ENCODE data around the gene NRCAM.
"Not testable (repeated sequence)": the region's sequence is repeated elsewhere in the genome, so short reads cannot be mapped to it uniquely, and the experiment has no call there.

Gene NRCAM

DNA sequence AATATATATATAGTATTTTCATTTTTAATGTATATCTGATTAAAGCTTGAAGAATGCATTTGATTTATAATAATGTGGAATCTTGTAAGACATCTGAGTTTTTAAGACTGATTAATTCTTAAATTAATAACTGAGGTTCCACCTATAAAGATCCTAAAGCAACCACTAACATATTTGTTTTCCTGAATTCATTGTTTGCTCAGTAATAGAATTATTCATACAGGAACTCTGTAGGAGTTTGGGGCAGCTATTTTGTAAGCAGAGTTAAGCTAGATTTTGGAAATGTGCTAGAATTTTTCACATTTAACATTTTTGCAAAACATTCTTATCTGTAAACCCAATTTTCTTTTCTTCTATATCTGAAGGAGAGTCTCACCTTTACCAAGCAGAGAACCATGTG lies 88.9 kb downstream of the NRCAM start:
- Histone ChIP-seq H3K4me1 (ENCODE audit: control insufficient read depth in 1 of 2, insufficient read depth in 2 of 2, low read length in 2 of 2) (no peaks in the 10 kb centered on the region), H3K9me3 (ENCODE audit: control insufficient read depth in 1 of 2, low read length in 2 of 2) (peaks cover 0 to 3% of the 10 kb centered on the region in 2 donors), H3K27ac (ENCODE audit: low read length) (no peak overlapping the region), H3K27me3 (ENCODE audit: low read depth, low read length) (no peaks in the 10 kb centered on the region), H3K36me3 (ENCODE audit: control insufficient read depth in 1 of 2, insufficient read depth in 2 of 2, low read length in 2 of 2) (no peaks in the 10 kb centered on the region), H3K4me3 (ENCODE audit: low read depth in 1 of 2, low read length in 2 of 2) (no peak overlapping the region)

DNA sequence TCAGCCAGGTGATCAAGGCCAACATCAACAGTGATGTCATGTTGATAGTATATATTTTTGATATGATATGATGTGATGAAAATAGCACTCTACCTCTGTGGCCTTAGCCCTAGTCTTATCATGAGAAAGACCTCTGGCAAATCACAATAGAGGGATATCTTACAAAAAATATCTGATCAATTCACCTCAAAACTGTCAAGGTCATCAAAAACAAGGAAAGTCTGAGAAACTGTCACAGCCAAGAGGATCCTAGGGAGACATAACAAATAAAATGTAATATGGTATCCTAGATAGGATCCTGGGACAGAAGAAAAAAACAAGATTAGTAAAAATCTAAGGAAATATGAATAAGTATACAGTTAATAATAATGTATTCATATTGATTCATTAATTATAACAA lies 92.6 kb downstream of the NRCAM start:
- Histone ChIP-seq H3K4me3 (ENCODE audit: low read depth in 1 of 2, low read length in 2 of 2) (no peak overlapping the region), H3K27me3 (ENCODE audit: low read depth, low read length) (no peaks in the 10 kb centered on the region), H3K27ac (ENCODE audit: low read length) (no peak overlapping the region), H3K4me1 (ENCODE audit: control insufficient read depth in 1 of 2, insufficient read depth in 2 of 2, low read length in 2 of 2) (no peaks in the 10 kb centered on the region), H3K36me3 (ENCODE audit: control insufficient read depth in 1 of 2, insufficient read depth in 2 of 2, low read length in 2 of 2) (no peaks in the 10 kb centered on the region), H3K9me3 (ENCODE audit: control insufficient read depth in 1 of 2, low read length in 2 of 2) (no peaks in the 10 kb centered on the region)

DNA sequence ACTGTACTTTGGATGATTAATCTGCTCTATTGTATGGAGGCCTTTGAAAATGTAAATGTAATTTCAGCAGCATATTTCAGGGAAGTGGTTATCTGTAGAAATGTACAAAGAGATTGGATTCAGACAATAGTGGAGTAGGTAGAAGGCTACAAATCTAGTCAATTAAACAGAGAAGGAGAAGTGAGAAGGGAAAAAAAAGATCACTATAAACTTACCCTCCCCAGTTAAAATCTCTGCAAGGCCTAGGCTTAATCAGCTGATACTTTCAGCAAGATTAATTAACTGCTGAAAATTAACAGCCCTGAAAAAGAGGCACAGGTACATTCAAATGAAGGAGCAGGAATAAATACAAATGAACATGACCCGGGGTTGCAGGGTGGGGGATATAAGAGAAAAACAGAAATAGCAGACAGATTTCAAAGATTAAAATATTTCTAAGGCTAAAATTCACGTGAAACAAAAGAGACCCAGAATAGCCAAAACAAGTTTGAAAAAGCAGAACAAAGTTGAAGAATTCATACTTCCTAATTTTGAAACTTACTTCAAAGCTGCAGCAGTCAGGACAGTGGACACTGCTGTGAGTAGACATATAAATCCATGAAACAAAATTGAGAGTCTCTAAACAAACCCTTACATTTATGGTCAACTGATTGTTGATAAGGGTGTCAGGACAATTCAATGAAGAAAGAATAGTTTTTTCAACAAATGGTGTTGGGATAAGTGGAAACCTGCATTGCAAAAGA lies 96.0 kb downstream of the NRCAM start:
- Histone ChIP-seq H3K36me3 (ENCODE audit: control insufficient read depth in 1 of 2, insufficient read depth in 2 of 2, low read length in 2 of 2) (no peaks in the 10 kb centered on the region), H3K27me3 (ENCODE audit: low read depth, low read length) (no peaks in the 10 kb centered on the region), H3K4me3 (ENCODE audit: low read depth in 1 of 2, low read length in 2 of 2) (no peak overlapping the region), H3K4me1 (ENCODE audit: control insufficient read depth in 1 of 2, insufficient read depth in 2 of 2, low read length in 2 of 2) (no peaks in the 10 kb centered on the region), H3K27ac (ENCODE audit: low read length) (no peak overlapping the region), H3K9me3 (ENCODE audit: control insufficient read depth in 1 of 2, low read length in 2 of 2) (no peaks in the 10 kb centered on the region)

DNA sequence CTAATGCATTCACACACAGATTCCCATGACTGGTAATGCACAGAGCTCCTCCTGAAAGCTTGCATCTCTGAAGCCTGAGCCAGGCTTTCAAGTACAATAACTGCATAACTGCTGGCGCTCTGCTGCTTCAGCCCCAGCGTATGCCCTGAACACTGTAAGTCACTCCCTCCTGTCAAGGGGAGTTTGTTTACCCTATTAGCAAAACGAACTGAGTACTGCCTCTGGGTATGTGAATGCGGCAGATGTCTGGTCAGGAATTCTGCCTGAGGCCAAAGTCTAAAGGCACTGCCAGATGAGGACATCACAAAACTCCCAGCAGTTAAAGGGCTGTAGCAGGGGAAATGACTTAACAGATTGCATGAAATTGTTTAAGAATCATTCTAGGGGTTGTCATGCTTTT lies 97.7 kb downstream of the NRCAM start:
- H3K4me3 ChIP-seq (ENCODE audit: low read depth in 1 of 2, low read length in 2 of 2): no peak overlapping the region
- no peak overlapping the region for H3K27ac ChIP-seq (ENCODE audit: low read length)
- H3K4me1 ChIP-seq (ENCODE audit: control insufficient read depth in 1 of 2, insufficient read depth in 2 of 2, low read length in 2 of 2): no peaks in the 10 kb centered on the region

DNA sequence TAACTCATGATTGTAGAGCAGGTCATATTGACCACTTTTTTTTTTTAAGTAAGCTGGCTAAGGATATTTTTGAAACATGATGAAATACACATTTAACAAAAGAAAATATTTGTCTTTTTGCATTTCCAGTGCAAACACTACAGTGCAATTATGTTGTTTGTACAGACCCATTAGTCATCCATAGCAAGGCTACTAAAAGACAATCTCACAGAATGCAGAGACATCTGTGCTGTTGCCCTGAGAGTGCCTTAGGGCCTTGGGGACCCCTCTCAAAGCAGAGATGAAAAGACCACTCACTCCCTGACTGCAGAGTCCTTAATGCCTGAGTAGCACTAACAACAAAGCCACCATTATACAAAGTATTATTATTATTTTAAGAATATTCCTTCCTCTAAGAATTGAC lies 104.5 kb downstream of the NRCAM start:
- no peak overlapping the region for H3K27ac ChIP-seq (ENCODE audit: low read length)
- H3K4me1 ChIP-seq (ENCODE audit: control insufficient read depth in 1 of 2, insufficient read depth in 2 of 2, low read length in 2 of 2): no peaks in the 10 kb centered on the region
- no peaks in the 10 kb centered on the region for H3K9me3 ChIP-seq (ENCODE audit: control insufficient read depth in 1 of 2, low read length in 2 of 2)
- H3K4me3 ChIP-seq (ENCODE audit: low read depth in 1 of 2, low read length in 2 of 2): no peak overlapping the region
- no peaks in the 10 kb centered on the region for H3K27me3 ChIP-seq (ENCODE audit: low read depth, low read length)
- H3K36me3 ChIP-seq (ENCODE audit: control insufficient read depth in 1 of 2, insufficient read depth in 2 of 2, low read length in 2 of 2): no peaks in the 10 kb centered on the region

More for the DNA sequence above, 97.7 kb downstream of the NRCAM start:
- no peaks in the 10 kb centered on the region for H3K27me3 ChIP-seq (ENCODE audit: low read depth, low read length)
- H3K9me3 ChIP-seq (ENCODE audit: control insufficient read depth in 1 of 2, low read length in 2 of 2): no peaks in the 10 kb centered on the region
- no peaks in the 10 kb centered on the region for H3K36me3 ChIP-seq (ENCODE audit: control insufficient read depth in 1 of 2, insufficient read depth in 2 of 2, low read length in 2 of 2)

DNA sequence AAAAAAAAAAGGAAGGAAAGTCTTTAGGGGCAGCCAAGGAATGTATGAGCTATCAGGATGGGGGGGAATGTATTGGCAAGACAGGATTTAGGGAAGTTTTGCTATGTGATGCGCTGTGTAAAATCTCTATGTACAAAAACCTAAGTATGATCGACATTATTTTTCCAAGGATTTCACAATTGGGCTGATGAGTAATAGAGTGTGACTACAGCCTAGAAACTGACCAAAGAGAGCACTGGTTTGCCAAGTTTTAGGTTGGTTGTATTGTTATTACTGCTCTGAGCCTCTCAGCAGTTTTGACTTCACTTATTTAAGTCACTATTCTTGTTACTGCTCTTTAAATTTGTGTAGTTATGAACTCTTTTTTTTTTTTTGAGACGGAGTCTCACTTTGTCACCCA lies 107.3 kb downstream of the NRCAM start:
- Histone ChIP-seq H3K27me3 (ENCODE audit: low read depth, low read length) (no peaks in the 10 kb centered on the region), H3K27ac (ENCODE audit: low read length) (no peak overlapping the region)

DNA sequence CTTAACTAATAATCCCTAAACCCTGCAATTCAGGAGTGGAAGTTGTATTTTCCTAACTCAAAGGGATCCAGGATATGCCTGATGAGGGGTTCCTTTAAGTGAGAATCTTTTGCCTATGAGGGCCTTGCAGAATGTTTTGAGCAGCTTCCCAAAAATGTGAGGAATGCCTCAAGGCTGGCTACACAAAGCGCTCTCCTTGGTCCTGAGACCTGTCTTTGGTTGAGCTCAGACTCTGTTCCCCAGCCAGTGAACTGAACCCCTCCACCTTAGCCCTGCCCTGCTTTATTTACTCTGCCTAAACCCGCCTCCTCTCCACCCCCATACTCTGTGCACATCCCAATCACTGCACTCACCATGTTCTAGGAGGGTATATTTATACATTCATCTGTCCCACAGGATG lies 108.6 kb downstream of the NRCAM start:
- H3K27ac ChIP-seq (ENCODE audit: low read length): no peak overlapping the region
- H3K4me3 ChIP-seq (ENCODE audit: low read depth in 1 of 2, low read length in 2 of 2): no peak overlapping the region
- H3K36me3 ChIP-seq (ENCODE audit: control insufficient read depth in 1 of 2, insufficient read depth in 2 of 2, low read length in 2 of 2): no peaks in the 10 kb centered on the region
- no peaks in the 10 kb centered on the region for H3K9me3 ChIP-seq (ENCODE audit: control insufficient read depth in 1 of 2, low read length in 2 of 2)
- H3K4me1 ChIP-seq (ENCODE audit: control insufficient read depth in 1 of 2, insufficient read depth in 2 of 2, low read length in 2 of 2): no peaks in the 10 kb centered on the region
- no peaks in the 10 kb centered on the region for H3K27me3 ChIP-seq (ENCODE audit: low read depth, low read length)

More for the DNA sequence above, 107.3 kb downstream of the NRCAM start:
- Histone ChIP-seq H3K4me1 (ENCODE audit: control insufficient read depth in 1 of 2, insufficient read depth in 2 of 2, low read length in 2 of 2) (no peaks in the 10 kb centered on the region), H3K4me3 (ENCODE audit: low read depth in 1 of 2, low read length in 2 of 2) (no peak overlapping the region), H3K9me3 (ENCODE audit: control insufficient read depth in 1 of 2, low read length in 2 of 2) (no peaks in the 10 kb centered on the region), H3K36me3 (ENCODE audit: control insufficient read depth in 1 of 2, insufficient read depth in 2 of 2, low read length in 2 of 2) (no peaks in the 10 kb centered on the region)

DNA sequence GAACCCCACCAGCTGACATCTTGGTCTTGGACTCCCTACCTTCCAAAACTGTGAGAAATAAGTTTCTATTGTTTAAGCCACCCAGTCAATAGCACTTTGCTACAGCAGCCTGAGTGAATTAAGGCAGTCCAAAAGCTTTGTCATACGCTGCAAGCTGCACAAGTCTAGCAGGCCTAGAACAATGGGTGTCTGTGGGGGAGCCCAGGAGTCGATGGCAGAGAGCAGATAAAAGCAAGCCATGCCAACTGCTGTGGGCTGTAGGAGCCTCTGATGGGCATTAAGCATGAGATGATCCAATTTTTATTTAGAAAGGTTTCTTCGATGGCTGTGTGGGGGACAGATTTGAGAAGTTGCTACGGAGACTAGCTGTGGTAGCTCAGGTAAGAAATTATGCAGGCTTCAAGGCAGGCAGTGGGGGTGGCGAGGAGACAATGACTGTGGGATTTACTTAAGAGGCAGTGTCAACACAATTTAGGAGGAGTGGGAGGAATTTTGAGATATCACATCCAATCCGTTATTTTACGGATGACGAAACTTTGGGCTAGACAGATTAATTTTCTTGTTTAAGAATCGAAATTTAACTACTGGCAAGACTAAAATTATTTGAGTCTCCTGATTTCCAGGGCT lies 110.4 kb downstream of the NRCAM start:
- Histone ChIP-seq H3K4me3 (ENCODE audit: low read depth in 1 of 2, low read length in 2 of 2) (no peak overlapping the region), H3K9me3 (ENCODE audit: control insufficient read depth in 1 of 2, low read length in 2 of 2) (no peaks in the 10 kb centered on the region), H3K27ac (ENCODE audit: low read length) (no peak overlapping the region), H3K27me3 (ENCODE audit: low read depth, low read length) (no peaks in the 10 kb centered on the region), H3K36me3 (ENCODE audit: control insufficient read depth in 1 of 2, insufficient read depth in 2 of 2, low read length in 2 of 2) (no peaks in the 10 kb centered on the region), H3K4me1 (ENCODE audit: control insufficient read depth in 1 of 2, insufficient read depth in 2 of 2, low read length in 2 of 2) (no peaks in the 10 kb centered on the region)

DNA sequence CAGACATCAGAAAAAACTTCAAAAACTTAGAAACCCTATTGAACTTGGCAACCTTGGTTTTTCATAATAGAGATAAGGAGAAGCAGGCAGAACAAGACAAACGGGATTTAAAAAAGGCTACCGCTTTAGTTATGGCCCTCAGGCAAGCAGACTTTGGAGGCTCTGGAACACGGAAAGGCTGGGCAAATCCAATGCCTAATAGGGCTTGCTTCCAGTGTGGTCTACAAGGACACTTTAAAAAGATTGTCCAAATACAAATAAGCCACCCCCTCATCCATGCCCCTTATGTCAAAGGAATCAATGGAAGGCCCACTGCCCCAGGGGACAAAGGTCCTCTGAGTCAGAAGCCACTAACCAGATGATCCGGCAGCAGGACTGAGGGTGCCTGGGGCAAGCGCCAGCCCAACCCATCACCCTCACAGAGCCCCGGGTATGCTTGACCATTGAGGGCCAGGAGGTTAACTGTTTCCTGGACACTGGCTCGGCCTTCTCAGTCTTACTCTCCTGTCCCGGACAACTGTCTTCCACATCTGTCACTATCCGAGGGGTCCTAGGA lies 115.3 kb downstream of the NRCAM start:
- Histone ChIP-seq H3K4me3 (ENCODE audit: low read depth in 1 of 2, low read length in 2 of 2) (no peak overlapping the region), H3K4me1 (ENCODE audit: control insufficient read depth in 1 of 2, insufficient read depth in 2 of 2, low read length in 2 of 2) (no peaks in the 10 kb centered on the region), H3K9me3 (ENCODE audit: control insufficient read depth in 1 of 2, low read length in 2 of 2) (no peaks in the 10 kb centered on the region), H3K27me3 (ENCODE audit: low read depth, low read length) (no peaks in the 10 kb centered on the region), H3K27ac (ENCODE audit: low read length) (no peak overlapping the region), H3K36me3 (ENCODE audit: control insufficient read depth in 1 of 2, insufficient read depth in 2 of 2, low read length in 2 of 2) (no peaks in the 10 kb centered on the region)

DNA sequence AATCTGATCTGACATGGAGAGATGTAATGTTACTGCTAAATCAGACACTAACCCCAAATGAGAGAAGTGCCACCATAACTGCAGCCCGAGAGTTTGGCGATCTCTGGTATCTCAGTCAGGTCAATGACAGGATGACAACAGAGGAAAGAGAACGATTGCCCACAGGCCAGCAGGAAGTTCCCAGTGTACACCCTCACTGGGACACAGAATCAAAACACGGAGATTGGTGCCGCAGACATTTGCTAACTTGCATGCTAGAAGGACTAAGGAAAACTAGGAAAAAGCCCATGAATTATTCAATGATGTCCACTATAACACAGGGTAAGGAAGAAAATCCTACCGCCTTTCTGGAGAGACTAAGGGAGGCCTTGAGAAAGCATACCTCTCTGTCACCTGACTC lies 115.8 kb downstream of the NRCAM start:
- not testable (repeated sequence) for H3K36me3 ChIP-seq (ENCODE audit: control insufficient read depth in 1 of 2, insufficient read depth in 2 of 2, low read length in 2 of 2); H3K4me3 ChIP-seq (ENCODE audit: low read depth in 1 of 2, low read length in 2 of 2); H3K4me1 ChIP-seq (ENCODE audit: control insufficient read depth in 1 of 2, insufficient read depth in 2 of 2, low read length in 2 of 2); H3K27me3 ChIP-seq (ENCODE audit: low read depth, low read length); H3K27ac ChIP-seq (ENCODE audit: low read length); H3K9me3 ChIP-seq (ENCODE audit: control insufficient read depth in 1 of 2, low read length in 2 of 2)

DNA sequence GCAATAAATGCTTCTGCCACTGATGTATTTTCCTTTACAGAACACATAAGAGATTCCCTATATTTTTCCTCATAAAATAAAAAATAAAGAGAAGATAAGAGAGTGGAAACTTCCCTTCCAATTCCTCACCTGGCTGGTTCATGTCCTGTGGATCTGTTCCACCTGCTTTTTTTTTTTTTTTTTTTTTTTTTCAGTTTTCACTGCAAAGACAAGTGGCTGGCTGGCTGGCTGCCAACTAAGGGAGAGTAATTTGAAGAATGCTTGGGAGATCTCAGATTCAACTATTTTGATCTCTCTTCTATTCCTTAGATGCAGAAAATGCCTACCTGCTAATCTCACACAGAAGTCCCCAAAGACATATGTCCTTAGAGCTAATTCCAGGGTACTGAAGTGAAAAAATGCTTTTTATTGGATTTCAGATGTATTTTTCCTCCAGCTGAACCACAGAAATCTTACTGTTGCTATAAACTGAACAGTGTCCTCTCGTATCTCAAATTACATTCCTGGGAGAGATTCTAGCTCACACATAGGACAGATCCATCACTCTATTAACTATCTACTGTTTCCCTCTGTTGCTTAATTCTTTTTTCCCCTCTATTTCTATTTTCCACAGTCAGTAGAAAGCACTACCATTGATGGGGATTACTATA lies 120.8 kb downstream of the NRCAM start:
- Histone ChIP-seq H3K4me3 (ENCODE audit: low read depth in 1 of 2, low read length in 2 of 2) (no peak overlapping the region), H3K9me3 (ENCODE audit: control insufficient read depth in 1 of 2, low read length in 2 of 2) (no peaks in the 10 kb centered on the region), H3K27me3 (ENCODE audit: low read depth, low read length) (no peaks in the 10 kb centered on the region), H3K36me3 (ENCODE audit: control insufficient read depth in 1 of 2, insufficient read depth in 2 of 2, low read length in 2 of 2) (no peaks in the 10 kb centered on the region), H3K27ac (ENCODE audit: low read length) (no peak overlapping the region), H3K4me1 (ENCODE audit: control insufficient read depth in 1 of 2, insufficient read depth in 2 of 2, low read length in 2 of 2) (no peaks in the 10 kb centered on the region)
